HG03280 (cell line): ENCODE results near the gene PLEKHG7.
A peak's percentile ranks its signal among the peaks of the same experiment; 100 is the strongest.
"Not testable (repeated sequence)": the region's sequence is repeated elsewhere in the genome, so short reads cannot be mapped to it uniquely, and the experiment has no call there.

Source experiments
- ATAC-seq: cut with Tn5 transposase; IDR thresholded peaks from one replicate; pipeline ENCODE4 v1.9.1; 2021; ENCODE audit warnings: mild to moderate bottlenecking, moderate library complexity; ENCODE audit not compliant: unreplicated experiment

PLEKHG7 gene

GRCh38 chr12:92702754-92703679 is at the start of gene PLEKHG7:
PLEKHG7 (plus strand) TSS chr12:92702989; CDS start chr12:92706632, 3,643 bp downstream.
- ATAC-seq, result peak; percentile 86

GRCh38 chr12:92654256-92654655 is 48.5 kb upstream of the PLEKHG7 start:
- ATAC-seq, result not testable (repeated sequence)

DNA sequence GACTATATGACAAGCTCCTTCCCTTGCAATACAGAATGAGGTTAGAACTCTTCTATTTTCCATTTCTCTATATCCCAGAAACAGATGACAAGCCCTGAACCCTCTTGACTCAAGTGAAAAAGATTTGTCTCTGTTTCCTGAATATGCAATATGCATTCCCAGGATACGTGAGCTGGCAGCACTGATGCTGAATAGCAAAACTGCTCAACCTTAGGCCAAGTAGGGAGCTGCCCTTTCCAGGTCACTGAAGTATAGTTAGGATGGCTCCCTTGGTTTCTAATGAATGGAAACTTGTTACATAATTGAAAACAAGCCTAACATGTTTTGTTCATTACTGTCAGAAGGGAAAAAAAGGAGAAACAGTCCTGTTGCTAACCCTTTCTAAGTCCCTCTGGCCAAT is 47.9 kb upstream of the PLEKHG7 start:
- ATAC-seq, result no peak

GRCh38 chr12:92656911-92657310 is 45.9 kb upstream of the PLEKHG7 start:
- no peak for ATAC-seq

GRCh38 chr12:92657770-92658169 is 45.0 kb upstream of the PLEKHG7 start:
- no peak for ATAC-seq

- ATAC-seq, result no peak
These were observed 44.2 kb upstream of the PLEKHG7 start for GRCh38 chr12:92658611-92659010.

DNA sequence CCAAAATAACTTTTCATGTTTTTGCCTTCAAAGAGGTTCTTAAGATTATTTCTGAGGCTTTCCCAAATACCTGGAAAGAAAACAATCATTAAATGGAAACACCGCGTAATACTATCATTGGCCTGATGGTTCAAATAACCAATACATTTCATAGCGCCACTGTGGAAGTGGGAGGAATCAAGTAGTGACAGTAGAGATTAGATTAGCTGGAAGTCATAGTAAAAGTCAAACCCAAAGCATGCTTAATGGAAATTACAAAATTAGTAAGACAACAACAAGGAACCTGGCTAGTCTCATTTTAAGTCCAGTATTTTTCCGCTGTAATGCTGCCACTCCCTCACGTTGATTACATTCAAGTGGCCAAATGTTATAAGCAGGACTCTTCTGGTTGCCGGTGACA is 41.5 kb upstream of the PLEKHG7 start:
- ATAC-seq, result no peak

GRCh38 chr12:92665496-92665895 is 37.3 kb upstream of the PLEKHG7 start:
- ATAC-seq, result no peak

DNA sequence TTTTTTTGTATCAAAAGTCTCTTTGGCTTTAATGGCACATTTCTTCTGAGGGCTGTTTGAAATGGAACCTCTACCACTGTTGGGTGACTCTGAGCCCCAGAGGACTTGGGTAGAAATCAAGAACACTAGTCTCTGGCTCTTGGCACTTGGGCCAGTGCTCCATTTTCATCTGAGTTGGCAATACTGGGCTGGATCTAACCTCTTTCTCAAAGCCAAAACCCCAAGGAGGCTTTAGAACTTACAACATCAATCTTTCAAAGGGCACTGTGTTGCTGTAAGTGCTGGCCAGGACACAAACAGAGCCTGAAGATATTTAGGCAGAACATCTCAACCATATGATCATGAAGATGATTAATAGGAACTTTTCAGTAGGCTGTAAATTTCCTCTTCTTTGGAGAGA is 34.0 kb upstream of the PLEKHG7 start:
- ATAC-seq, result no peak

- not testable (repeated sequence) for ATAC-seq
These were observed 31.3 kb upstream of the PLEKHG7 start for GRCh38 chr12:92671524-92671923.

DNA sequence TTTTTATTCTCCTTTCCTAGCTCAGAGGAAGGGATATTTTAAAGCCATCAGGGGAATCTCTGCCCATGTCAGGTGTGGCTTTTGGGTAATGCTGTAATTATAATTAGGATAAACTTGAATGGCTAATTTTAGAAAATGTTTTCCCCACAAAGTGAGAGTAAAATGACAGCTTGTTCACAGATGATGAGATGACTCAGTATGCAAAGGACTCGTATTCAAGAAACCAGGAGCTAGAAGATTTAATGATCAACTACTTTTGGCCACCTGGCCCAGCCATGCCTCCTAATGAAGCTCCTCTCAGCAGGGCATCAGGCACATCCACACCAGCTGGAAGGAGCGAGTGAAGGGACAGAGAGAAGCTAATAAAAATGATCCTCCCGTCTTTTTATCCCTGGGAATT is 29.0 kb upstream of the PLEKHG7 start:
- no peak for ATAC-seq

DNA sequence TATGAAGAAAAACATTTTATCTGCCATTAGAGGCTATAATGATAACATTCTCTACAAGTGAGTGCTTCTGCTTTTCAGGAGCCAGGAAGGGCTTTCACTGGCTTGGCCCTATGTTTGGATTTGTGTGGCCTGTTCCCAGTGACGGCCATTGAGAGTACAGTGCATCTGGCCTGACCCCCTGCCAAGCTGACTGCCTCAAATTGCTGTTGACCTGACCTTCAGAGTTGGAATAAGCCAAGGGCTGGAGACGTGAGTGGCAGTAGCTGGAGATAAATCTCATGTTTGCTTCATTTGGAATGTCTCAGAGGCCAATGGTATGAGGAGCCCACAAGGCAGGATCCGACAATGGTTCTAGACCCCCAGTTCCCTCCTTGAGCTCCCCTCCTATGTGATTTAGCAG is 28.3 kb upstream of the PLEKHG7 start:
- no peak for ATAC-seq

DNA sequence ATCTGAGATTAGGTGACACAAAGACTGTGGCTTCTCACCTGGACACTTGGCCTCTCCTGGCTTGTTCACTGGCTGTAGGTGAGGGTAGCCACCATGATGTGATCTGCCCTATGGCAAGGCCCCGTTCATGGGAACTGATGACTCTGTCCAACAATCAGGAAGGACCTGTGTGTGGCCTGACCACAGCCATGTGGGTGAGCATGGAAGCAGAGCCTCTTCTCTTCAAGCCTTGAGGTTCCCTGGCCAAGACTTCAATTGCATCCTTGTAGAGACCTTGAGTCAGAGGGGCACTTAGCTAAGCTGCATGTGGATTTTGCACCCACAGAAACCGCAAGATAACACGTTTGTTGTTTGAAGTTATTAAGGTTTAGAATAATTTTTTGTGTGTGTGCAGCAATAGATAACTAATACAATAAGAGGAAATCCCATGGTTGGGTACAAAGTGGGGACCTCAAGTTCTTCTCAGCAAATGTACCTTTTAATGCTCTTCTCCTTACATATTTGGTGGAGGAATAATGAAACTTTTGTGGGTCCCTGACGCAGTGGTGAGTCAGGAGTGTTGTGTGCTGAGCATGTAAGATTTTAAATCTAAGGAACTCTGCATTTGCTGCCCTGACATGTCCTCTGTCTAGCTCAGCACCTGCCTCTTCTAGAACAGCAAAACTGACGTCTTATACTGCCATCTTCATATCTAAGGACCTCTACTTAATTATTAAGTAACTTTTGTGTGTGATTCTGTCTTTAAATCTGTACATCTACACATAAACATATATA is 27.5 kb upstream of the PLEKHG7 start:
- no peak for ATAC-seq

DNA sequence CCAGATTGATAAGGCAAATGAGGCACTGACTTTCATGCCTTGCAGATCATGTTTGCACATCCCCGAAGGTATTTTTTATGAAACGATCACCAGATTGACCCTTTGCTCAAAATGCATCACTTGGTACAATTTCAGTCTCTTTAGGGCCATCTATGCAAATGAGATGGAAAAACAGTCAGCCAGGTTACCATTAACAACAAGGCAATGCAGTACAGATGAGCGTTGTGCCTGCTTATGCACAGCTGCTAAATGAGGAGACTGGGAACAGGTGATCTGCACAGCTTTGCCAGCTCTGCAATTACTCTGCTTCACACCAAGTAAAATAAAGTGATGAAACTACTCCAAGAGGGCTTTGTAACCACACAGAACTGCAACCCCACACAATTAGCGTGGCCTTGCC is 26.1 kb upstream of the PLEKHG7 start:
- no peak for ATAC-seq

DNA sequence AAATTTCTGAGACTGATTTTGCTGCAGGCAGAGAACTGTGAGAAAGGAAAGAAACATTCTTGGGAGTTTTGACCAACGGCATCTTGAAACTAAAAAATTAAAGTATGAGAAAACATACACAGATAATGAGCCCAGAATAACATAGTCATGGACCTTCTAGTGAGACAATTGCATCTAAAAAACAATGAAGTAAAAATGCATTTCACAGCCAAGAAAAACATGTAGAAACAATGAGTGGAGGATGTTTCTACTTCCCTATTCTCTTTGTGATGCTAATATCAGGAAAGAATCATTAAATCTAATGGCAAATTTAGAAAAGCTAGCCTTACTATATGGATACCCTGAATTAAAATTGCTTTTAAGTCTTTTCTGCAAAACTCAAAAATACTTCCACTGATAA is 12.2 kb upstream of the PLEKHG7 start:
- ATAC-seq, result no peak

- ATAC-seq, result no peak
These were observed 7.7 kb upstream of the PLEKHG7 start for GRCh38 chr12:92695056-92695455.

DNA sequence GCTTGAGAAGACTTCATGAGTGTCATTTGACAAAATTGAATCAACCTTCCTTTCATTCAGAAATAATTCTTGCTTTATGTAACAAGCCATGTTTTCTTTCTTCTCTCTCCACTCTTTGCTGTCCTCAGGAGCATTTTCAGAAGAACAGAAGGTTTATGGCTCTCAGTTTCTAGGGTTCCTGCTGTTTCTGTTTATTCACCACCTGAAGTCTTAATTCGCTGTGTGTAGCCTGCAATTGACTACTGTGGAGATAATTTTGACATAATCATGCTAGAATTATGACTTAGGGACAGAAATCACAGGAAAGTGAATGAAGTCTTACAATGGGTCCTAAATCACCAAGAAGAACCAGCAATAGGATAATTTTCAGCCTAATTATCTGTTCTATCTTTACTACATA is 7.2 kb upstream of the PLEKHG7 start:
- ATAC-seq, result no peak

DNA sequence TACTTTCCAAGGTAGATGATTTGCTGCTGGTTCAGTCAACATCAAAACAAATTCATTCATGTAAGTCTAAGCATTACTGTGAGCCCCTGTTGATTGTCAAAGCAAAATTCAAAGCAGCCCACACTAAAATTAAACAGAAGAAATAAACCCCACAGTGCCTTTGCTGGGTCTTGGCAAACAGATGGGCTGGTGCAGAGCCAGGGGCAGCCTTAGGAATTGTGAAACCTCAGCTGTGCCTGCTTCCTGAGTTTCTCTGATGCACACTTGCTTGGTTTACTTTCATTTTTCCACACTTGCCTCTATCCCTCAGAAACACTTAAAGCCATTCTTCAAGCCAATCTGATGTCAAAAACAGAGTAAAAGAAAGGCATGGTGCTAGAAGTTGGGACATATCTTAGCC is 6.6 kb upstream of the PLEKHG7 start:
- no peak for ATAC-seq

- ATAC-seq, result no peak
These were observed 4.3 kb upstream of the PLEKHG7 start for GRCh38 chr12:92698474-92698873.

GRCh38 chr12:92701441-92701840 is 1.3 kb upstream of the PLEKHG7 start:
- ATAC-seq, result no peak

DNA sequence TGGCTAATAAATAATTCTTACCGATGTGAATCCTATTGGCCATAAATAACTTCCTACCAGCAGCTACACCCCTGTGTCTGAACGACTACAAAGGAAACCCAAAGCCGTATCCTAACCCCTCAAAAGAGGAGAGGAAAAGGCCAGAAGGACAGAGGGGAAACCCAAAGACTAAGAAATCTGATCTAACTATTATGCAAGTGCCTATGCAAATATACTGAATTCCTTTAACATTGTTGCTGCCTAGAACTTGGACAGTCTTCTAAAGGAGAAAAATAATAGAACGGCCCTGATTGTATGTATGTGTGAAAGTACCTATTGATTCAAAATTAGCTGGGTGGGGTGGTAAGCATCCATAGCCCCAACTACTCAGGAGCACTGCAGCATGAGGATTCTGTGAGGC is 997 bp downstream of the PLEKHG7 start:
- no peak for ATAC-seq

DNA sequence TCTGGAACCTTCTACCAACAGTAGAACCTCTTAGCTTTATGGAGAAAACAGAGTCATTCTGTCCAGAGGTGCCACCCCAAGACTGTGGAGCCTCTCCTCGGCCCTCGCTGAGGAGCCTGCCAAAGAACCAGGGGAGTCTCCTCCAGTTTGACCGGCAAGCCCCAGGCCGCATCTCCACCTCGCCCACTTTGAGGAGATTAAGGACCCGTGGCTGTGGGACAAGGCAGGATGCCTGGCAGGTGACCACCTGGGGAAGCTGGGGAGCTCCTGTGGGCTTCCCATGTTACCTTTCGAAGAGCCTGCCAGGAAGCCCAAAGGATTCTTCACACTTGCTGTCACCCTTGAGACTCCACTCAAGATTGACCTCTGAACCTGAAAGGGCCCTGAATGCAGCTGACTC is 3.8 kb downstream of the PLEKHG7 start:
- no peak for ATAC-seq
